ENCODE results near the gene YJEFN3. TPM values are rescaled to one million over a fixed set of nuclear protein-coding genes. Genes with fewer than 3 reads are reported as not detected.

Gene YJEFN3
- total RNA-seq, 1 experiment from 2014 or later: 6.1 TPM

DNA sequence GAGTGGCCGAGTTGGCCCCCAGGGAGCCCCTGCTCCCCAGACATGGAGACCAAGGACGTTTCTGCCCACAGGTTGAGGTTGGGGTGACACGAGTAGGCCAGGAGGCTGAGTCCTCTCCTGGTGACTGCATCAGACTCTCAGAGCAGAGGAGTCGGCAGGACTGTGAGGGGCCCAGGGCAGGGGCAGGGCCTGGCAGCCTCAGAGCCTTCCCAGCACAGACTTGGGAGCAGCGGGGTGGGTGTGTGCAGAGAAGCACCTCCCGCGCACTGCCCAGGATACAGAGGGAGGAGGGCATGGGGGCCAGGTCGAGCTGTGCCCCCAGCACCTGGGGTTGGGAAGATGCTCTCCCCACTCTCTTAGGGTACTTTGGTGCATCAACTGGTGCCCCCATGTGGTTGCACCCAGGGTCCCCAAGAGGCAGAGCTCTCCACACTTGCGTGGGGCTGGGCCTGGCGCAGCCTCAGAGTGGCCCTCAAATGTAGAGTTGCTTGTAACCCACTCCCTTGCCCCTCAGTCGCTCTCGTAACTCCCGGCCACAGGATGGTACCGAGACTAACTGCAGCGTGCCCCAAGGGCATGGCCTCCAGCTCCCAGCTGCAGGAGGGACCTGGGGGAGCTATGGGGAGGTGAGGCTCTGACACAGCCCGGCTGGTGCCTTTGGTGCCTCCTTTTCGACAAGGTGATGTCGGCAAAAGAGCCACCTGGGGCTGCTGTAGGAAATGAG is 29.3 kb upstream of the YJEFN3 start:
- no peaks in the 10 kb centered on the region for H3K27me3 ChIP-seq (ENCODE audit: control insufficient read depth, insufficient read depth, low read length)
- no peak for ATAC-seq
- H3K36me3 ChIP-seq (ENCODE audit: control insufficient read depth, insufficient read depth, low read length): no peaks in the 10 kb centered on the region
- intact Hi-C loops (cut with micrococcal nuclease; ENCODE audit: unreplicated experiment) (no loop called here), in situ Hi-C loops (cut with HindIII; ENCODE audit: low pct_unique_long_range_greater_than_20kb, low sequenced_read_pairs) (no loop called here)
- ChIA-PET POLR2A (no interaction called here), CTCF (no interaction called here)
- no peak for DNase-seq (ENCODE audit: low read depth, low spot score)
- H3K4me1 ChIP-seq (ENCODE audit: control insufficient read depth, insufficient read depth, low read length): no peaks in the 10 kb centered on the region
- H3K4me3 ChIP-seq (ENCODE audit: low read depth in 2 of 2, low read length in 2 of 2): no peak overlapping the region
- no peaks in the 10 kb centered on the region for H3K9me3 ChIP-seq (ENCODE audit: control insufficient read depth, insufficient read depth, low read depth, low read length)
- BruUV-seq (replicated peaks): no TSS peak
- no peak for TF ChIP-seq POLR2AphosphoS5 (IDR thresholded peaks at IDR 0.05; ENCODE audit: low read depth, low read length)
- TF ChIP-seq, protein P1, sequence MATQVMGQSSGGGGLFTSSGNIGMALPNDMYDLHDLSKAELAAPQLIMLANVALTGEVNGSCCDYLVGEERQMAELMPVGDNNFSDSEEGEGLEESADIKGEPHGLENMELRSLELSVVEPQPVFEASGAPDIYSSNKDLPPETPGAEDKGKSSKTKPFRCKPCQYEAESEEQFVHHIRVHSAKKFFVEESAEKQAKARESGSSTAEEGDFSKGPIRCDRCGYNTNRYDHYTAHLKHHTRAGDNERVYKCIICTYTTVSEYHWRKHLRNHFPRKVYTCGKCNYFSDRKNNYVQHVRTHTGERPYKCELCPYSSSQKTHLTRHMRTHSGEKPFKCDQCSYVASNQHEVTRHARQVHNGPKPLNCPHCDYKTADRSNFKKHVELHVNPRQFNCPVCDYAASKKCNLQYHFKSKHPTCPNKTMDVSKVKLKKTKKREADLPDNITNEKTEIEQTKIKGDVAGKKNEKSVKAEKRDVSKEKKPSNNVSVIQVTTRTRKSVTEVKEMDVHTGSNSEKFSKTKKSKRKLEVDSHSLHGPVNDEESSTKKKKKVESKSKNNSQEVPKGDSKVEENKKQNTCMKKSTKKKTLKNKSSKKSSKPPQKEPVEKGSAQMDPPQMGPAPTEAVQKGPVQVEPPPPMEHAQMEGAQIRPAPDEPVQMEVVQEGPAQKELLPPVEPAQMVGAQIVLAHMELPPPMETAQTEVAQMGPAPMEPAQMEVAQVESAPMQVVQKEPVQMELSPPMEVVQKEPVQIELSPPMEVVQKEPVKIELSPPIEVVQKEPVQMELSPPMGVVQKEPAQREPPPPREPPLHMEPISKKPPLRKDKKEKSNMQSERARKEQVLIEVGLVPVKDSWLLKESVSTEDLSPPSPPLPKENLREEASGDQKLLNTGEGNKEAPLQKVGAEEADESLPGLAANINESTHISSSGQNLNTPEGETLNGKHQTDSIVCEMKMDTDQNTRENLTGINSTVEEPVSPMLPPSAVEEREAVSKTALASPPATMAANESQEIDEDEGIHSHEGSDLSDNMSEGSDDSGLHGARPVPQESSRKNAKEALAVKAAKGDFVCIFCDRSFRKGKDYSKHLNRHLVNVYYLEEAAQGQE (IDR thresholded peaks at IDR 0.05; ENCODE audit: insufficient read depth in 1 of 2, low read depth in 2 of 2, low read length in 1 of 2): no peak
- TF ChIP-seq TCF7L2 (IDR thresholded peaks at IDR 0.05; ENCODE audit: low read depth, low read length): no peak
- no peak for TF ChIP-seq SIN3A (IDR thresholded peaks at IDR 0.05; ENCODE audit: borderline replicate concordance, insufficient read depth, low read depth, low read length)
- TF ChIP-seq, protein P2, sequence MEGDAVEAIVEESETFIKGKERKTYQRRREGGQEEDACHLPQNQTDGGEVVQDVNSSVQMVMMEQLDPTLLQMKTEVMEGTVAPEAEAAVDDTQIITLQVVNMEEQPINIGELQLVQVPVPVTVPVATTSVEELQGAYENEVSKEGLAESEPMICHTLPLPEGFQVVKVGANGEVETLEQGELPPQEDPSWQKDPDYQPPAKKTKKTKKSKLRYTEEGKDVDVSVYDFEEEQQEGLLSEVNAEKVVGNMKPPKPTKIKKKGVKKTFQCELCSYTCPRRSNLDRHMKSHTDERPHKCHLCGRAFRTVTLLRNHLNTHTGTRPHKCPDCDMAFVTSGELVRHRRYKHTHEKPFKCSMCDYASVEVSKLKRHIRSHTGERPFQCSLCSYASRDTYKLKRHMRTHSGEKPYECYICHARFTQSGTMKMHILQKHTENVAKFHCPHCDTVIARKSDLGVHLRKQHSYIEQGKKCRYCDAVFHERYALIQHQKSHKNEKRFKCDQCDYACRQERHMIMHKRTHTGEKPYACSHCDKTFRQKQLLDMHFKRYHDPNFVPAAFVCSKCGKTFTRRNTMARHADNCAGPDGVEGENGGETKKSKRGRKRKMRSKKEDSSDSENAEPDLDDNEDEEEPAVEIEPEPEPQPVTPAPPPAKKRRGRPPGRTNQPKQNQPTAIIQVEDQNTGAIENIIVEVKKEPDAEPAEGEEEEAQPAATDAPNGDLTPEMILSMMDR (IDR thresholded peaks at IDR 0.05): no peak
- no peak overlapping the region for H3K27ac ChIP-seq (ENCODE audit: low read length)

DNA sequence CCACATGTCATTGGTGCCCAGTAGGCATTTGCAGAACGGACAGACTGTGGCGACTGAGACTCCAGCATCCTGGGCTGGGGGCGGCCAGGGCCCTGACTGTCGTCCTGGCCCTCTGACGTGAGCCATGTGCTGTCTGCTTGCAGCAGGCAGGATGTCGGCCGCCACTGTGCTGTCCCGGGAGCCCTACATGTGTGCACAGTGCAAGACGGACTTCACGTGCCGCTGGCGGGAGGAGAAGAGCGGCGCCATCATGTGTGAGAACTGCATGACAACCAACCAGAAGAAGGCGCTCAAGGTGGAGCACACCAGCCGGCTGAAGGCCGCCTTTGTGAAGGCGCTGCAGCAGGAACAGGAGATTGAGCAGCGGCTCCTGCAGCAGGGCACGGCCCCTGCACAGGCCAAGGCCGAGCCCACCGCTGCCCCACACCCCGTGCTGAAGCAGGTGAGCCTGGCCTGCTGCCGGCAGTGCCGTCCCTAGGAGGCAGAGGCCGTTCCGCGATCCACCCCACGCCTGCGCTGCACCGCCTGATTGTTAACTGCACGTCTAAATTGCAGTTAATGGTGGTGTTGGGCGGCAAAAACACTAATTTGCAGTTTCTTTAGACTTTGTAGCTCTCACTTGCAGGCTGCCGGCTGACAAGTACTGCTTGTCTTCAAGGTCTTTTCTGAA is 27.6 kb upstream of the YJEFN3 start:
- intact Hi-C loops (cut with micrococcal nuclease; ENCODE audit: unreplicated experiment): no loop called here
- no peak for ATAC-seq

More for the DNA sequence above, 27.6 kb upstream of the YJEFN3 start:
- no peaks in the 10 kb centered on the region for H3K36me3 ChIP-seq (ENCODE audit: control insufficient read depth, insufficient read depth, low read length)
- no peak overlapping the region for H3K4me3 ChIP-seq (ENCODE audit: low read depth in 2 of 2, low read length in 2 of 2)
- ChIA-PET POLR2A (no interaction called here), CTCF (interaction anchor here (0.6 kb wide), 1 partner anchor 11 kb away, joined by 3 read pairs; no protein-coding TSS in a partner anchor)
- in situ Hi-C loops (cut with HindIII; ENCODE audit: low pct_unique_long_range_greater_than_20kb, low sequenced_read_pairs): no loop called here
- no peaks in the 10 kb centered on the region for H3K27me3 ChIP-seq (ENCODE audit: control insufficient read depth, insufficient read depth, low read length)
- no TSS peak for BruUV-seq (replicated peaks)
- H3K27ac ChIP-seq (ENCODE audit: low read length): no peak overlapping the region
- DNase-seq (ENCODE audit: low read depth, low spot score): no peak
- no peaks in the 10 kb centered on the region for H3K9me3 ChIP-seq (ENCODE audit: control insufficient read depth, insufficient read depth, low read depth, low read length)
- TF ChIP-seq SIN3A (IDR thresholded peaks at IDR 0.05; ENCODE audit: borderline replicate concordance, insufficient read depth, low read depth, low read length) (no peak), POLR2AphosphoS5 (IDR thresholded peaks at IDR 0.05; ENCODE audit: low read depth, low read length) (no peak), TCF7L2 (IDR thresholded peaks at IDR 0.05; ENCODE audit: low read depth, low read length) (no peak)
- TF ChIP-seq, protein P2 (IDR thresholded peaks at IDR 0.05): no peak
- TF ChIP-seq, protein P1 (IDR thresholded peaks at IDR 0.05; ENCODE audit: insufficient read depth in 1 of 2, low read depth in 2 of 2, low read length in 1 of 2): no peak
- no peaks in the 10 kb centered on the region for H3K4me1 ChIP-seq (ENCODE audit: control insufficient read depth, insufficient read depth, low read length)
